Fibroblast of mammary gland (primary cell): Measurements from ENCODE around the gene NHSL2.
A peak's percentile ranks its signal among the peaks of the same experiment; 100 is the strongest.

Experiments
- DNase-seq: peaks from one replicate; pipeline ENCODE4 v3.0.0-alpha.2; 2010; ENCODE audit warnings: low read depth
- H3K4me3 ChIP-seq: 2 replicates; pipeline ENCODE4 v1.5.1; 2011; ENCODE audit warnings: low read depth, mild to moderate bottlenecking, low read length, moderate library complexity; ENCODE audit not compliant: control insufficient read depth
- CTCF ChIP-seq: conservative IDR thresholded peaks from 2 replicates; pipeline ENCODE4 v1.5.1; 2011; ENCODE audit warnings: low read depth, low read length, inconsistent platforms; ENCODE audit not compliant: control insufficient read depth, insufficient read depth

Gene NHSL2

GRCh38 chrX:72113461-72113860, 202.8 kb downstream of the NHSL2 start:
- TF ChIP-seq CTCF: no peak
- H3K4me3 ChIP-seq: no peak overlapping the region
- no peak for DNase-seq

GRCh38 chrX:72114306-72114705, 203.7 kb downstream of the NHSL2 start:
- H3K4me3 ChIP-seq: no peak overlapping the region
- TF ChIP-seq CTCF: no peak
- no peak for DNase-seq

GRCh38 chrX:72114807-72115206, 204.2 kb downstream of the NHSL2 start:
- no peak for DNase-seq
- no peak overlapping the region for H3K4me3 ChIP-seq
- no peak for TF ChIP-seq CTCF

- no peak for DNase-seq
- no peak overlapping the region for H3K4me3 ChIP-seq
- TF ChIP-seq CTCF: no peak
These were observed 204.7 kb downstream of the NHSL2 start for GRCh38 chrX:72115380-72115779.

GRCh38 chrX:72117636-72118210, 207.1 kb downstream of the NHSL2 start:
- TF ChIP-seq CTCF: no peak
- DNase-seq: peak; percentile 31
- no peak overlapping the region for H3K4me3 ChIP-seq

- H3K4me3 ChIP-seq: no peak overlapping the region
- no peak for TF ChIP-seq CTCF
These were observed 210.2 kb downstream of the NHSL2 start for GRCh38 chrX:72120837-72121236.

GRCh38 chrX:72121383-72121782, 210.7 kb downstream of the NHSL2 start:
- no peak for TF ChIP-seq CTCF
- DNase-seq: peak; percentile 86
- no peak overlapping the region for H3K4me3 ChIP-seq

More at GRCh38 chrX:72120837-72121236, 210.2 kb downstream of the NHSL2 start:
- peak; percentile 32 for DNase-seq
